B cell (primary cell): ENCODE results near the gene NAXD.

ENCODE experiments used
- EZH2 ChIP-seq: IDR thresholded peaks from 2 replicates; pipeline ENCODE4 v1.6.1; 2012; ENCODE audit warnings: borderline replicate concordance, low read depth, mild to moderate bottlenecking, moderate library complexity, low read length; ENCODE audit not compliant: insufficient read depth, poor library complexity, severe bottlenecking
- TF ChIP-seq, protein P1 (sequence below): fragments of 200-600 bp; IDR thresholded peaks from one replicate; pipeline ENCODE4 v1.8.0; 2022; ENCODE audit warnings: antibody characterized with exemption, mild to moderate bottlenecking

DNA sequence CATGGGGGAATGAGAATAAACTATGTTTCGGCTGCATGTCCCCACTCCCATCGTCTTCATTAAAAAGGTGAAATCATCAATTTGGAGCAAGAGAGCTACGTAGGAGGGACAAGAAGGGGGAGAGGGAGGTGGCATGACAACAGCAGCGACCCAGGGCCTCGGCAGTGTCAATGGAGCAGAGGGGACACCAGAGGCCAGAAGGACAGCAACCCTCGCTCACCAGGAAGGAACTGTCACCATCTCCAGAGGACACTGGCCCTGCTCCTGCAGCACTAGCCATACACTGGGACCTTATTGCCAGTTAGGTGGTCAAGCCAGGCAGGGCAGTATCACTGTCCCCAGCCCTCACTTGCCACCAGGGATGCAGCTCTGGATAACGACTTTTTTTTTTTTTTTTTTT lies 34.2 kb downstream of the NAXD start:
- TF ChIP-seq, protein P1, sequence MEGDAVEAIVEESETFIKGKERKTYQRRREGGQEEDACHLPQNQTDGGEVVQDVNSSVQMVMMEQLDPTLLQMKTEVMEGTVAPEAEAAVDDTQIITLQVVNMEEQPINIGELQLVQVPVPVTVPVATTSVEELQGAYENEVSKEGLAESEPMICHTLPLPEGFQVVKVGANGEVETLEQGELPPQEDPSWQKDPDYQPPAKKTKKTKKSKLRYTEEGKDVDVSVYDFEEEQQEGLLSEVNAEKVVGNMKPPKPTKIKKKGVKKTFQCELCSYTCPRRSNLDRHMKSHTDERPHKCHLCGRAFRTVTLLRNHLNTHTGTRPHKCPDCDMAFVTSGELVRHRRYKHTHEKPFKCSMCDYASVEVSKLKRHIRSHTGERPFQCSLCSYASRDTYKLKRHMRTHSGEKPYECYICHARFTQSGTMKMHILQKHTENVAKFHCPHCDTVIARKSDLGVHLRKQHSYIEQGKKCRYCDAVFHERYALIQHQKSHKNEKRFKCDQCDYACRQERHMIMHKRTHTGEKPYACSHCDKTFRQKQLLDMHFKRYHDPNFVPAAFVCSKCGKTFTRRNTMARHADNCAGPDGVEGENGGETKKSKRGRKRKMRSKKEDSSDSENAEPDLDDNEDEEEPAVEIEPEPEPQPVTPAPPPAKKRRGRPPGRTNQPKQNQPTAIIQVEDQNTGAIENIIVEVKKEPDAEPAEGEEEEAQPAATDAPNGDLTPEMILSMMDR, result no peak
- no peak for TF ChIP-seq EZH2
